Thymus (tissue), 11 donors: ENCODE results near the gene JDP2. TPM values are rescaled to one million over a fixed set of nuclear protein-coding genes. Genes with fewer than 3 reads are reported as not detected.
A peak's percentile ranks its signal among the peaks of the same experiment; 100 is the strongest.

ENCODE experiments used
- DNase-seq, 9 donors: peaks; one replicate each; pipeline ENCODE4 v3.0.0-alpha.2; 2013; ENCODE audit warnings: low spot score in 9 of 9, low read depth in 6 of 9, missing footprints in 1 of 9
- H3K27ac ChIP-seq, 2 donors: one replicate each; pipeline ENCODE4 v1.5.1; 2013; ENCODE audit warnings: control low read depth in 1 of 2, low read depth in 1 of 2, low read length in 1 of 2, mild to moderate bottlenecking in 1 of 2, moderate library complexity in 1 of 2
- H3K27me3 ChIP-seq, 2 donors: one replicate each; pipeline ENCODE4 v1.5.1; 2013; ENCODE audit warnings: low read length in 1 of 2; ENCODE audit not compliant: control insufficient read depth in 2 of 2, insufficient read depth in 1 of 2
- H3K36me3 ChIP-seq, 2 donors: one replicate each; pipeline ENCODE4 v1.5.1; 2013; ENCODE audit warnings: low read length in 1 of 2, mild to moderate bottlenecking in 1 of 2, moderate library complexity in 1 of 2; ENCODE audit not compliant: control insufficient read depth in 2 of 2, insufficient read depth in 2 of 2
- H3K4me1 ChIP-seq, 2 donors: one replicate each; pipeline ENCODE4 v1.5.1; 2013; ENCODE audit warnings: low read length in 2 of 2; ENCODE audit not compliant: control insufficient read depth in 2 of 2, insufficient read depth in 2 of 2
- H3K4me3 ChIP-seq, 2 donors: one replicate each; pipeline ENCODE4 v1.5.1; 2013; ENCODE audit warnings: low read length in 2 of 2, control low read depth in 1 of 2, mild to moderate bottlenecking in 1 of 2
- H3K9me3 ChIP-seq, 2 donors: one replicate each; pipeline ENCODE4 v1.5.1; 2013; ENCODE audit warnings: low read length in 1 of 2, mild to moderate bottlenecking in 1 of 2; ENCODE audit not compliant: control insufficient read depth in 2 of 2, insufficient read depth in 1 of 2
- WGBS: extraction: QIAGEN DNeasy Blood & Tissue Kit; methylation state at CpG from one replicate; pipeline ENCODE4 v1.1.7; 2013; 5-methylcytosine and 5-hydroxymethylcytosine counted together
- polyA plus RNA-seq: library from polyadenylated mRNA; stranded (reverse); fragments of 200-250 nt; gene quantifications from one replicate; pipeline ENCODE4 v1.2.3, GENCODE V29; 2013
- total RNA-seq: library from RNA; stranded (reverse); fragments of 120-200 nt; gene quantifications from one replicate; pipeline ENCODE4 v1.2.4, GENCODE V29; 2013
- donor health status: healthy.

Gene JDP2
- total and polyA plus RNA-seq, 2 donors: 4.3 to 13.4 TPM

DNA sequence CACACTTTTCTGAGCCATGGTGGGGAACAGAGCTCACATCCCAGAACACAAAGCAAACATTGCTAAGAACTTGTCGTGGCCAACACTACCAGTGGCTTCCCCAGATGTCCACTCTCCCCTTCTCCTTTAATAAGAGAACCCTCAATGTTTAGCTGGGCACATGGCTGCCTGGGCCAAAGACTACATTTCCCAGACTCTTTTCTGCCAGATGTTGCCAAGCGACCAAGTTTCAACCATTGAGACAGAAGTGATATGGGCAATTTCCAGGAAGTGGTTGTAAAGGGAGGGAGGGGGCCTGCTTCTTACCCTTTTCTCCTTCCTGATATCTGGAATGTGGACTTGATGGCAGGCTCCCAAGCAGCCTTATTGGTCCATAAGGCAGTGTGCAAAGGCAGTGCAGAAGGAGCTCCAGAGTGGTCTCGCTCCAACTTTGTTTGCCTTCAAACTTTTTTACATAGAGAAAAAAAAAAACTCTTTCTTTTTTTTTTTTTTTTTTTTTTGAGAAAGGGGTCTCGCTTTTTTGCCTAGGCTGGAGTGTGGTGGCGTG lies 24.9 kb upstream of the JDP2 start:
- Histone ChIP-seq H3K4me3 (no peak overlapping the region), H3K4me1 (peaks cover 0 to 10% of the 10 kb centered on the region in 2 donors), H3K27ac (no peak overlapping the region), H3K36me3 (no peaks in the 10 kb centered on the region), H3K9me3 (peaks cover 0 to 2% of the 10 kb centered on the region in 2 donors), H3K27me3 (no peaks in the 10 kb centered on the region)
- 98% methylated on average over 5 of the region's 5 CpGs for WGBS
- no peak for DNase-seq

DNA sequence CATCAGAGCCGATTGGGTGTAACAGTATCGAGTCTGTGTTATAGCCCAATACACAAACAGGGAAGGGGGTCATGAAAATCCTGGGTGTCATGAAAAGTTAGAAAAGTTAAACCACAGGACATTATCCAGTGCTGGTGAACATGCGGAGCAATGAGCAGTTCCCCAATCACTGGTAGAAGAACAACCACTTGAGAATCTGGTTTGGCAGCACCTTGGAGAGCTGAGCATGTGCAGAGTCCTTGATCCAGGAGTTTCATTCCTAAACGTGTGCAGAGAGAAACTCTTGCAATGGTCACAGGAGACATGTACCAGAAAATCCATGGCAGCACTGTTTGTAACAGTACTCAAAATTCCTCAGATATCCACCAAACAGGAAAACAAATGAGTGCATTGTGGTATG lies 23.0 kb upstream of the JDP2 start:
- H3K36me3 ChIP-seq: no peaks in the 10 kb centered on the region
- no peak for DNase-seq
- no peaks in the 10 kb centered on the region for H3K27me3 ChIP-seq
- H3K4me1 ChIP-seq: peaks cover 0 to 10% of the 10 kb centered on the region in 2 donors
- no peak overlapping the region for H3K4me3 ChIP-seq
- H3K27ac ChIP-seq: no peak overlapping the region
- 98% methylated on average over 4 of the region's 4 CpGs for WGBS
- H3K9me3 ChIP-seq: peaks cover 0 to 2% of the 10 kb centered on the region in 2 donors

DNA sequence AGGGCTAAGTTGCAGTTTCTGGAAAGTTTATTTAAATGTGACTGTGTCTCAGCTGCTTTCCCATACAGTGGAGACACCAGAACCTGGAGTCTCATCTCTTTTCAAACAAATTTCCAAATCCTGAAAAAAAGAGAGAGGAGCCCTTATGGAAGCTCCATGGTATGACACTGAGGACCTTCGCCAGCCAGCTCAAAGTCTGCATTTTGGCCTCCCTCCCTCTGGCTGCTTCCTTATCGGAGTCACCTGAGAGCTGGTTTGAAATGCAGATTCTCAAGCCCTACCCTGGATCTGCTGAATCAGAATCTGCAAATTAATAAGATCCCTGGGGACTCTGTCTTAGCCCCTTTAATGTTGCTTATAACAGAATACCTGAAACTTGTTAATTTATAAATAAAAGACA lies 21.7 kb upstream of the JDP2 start:
- no peaks in the 10 kb centered on the region for H3K27me3 ChIP-seq
- no peak for DNase-seq
- peaks cover 0 to 2% of the 10 kb centered on the region in 2 donors for H3K9me3 ChIP-seq
- WGBS: 99% methylated on average over 2 of the region's 2 CpGs
- H3K36me3 ChIP-seq: no peaks in the 10 kb centered on the region
- no peaks in the 10 kb centered on the region for H3K4me1 ChIP-seq
- no peak overlapping the region for H3K4me3 ChIP-seq
- no peak overlapping the region for H3K27ac ChIP-seq

DNA sequence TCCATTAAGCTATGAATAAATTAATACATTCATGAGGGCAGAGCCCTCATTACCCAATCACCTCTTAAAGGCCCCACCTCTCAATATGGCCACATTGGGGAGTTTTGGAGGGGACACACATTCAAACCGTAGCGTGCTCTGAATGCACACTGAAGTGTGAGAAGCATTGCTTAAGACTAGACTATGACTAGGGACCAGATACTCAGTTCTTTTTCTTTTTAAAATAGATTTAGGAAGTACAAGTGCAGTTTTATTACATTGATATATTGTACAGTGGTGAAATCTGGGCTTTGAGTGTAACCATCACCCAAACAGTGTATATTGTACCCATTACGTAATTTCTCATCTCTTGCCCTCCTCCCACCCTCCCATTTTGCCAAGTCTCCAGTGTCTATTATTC lies 21.0 kb upstream of the JDP2 start:
- H3K9me3 ChIP-seq: peaks cover 0 to 2% of the 10 kb centered on the region in 2 donors
- no peaks in the 10 kb centered on the region for H3K27me3 ChIP-seq
- no peaks in the 10 kb centered on the region for H3K36me3 ChIP-seq
- DNase-seq: no peak
- WGBS: 97% methylated on average over 3 of the region's 3 CpGs
- H3K4me3 ChIP-seq: no peak overlapping the region
- no peaks in the 10 kb centered on the region for H3K4me1 ChIP-seq
- no peak overlapping the region for H3K27ac ChIP-seq

DNA sequence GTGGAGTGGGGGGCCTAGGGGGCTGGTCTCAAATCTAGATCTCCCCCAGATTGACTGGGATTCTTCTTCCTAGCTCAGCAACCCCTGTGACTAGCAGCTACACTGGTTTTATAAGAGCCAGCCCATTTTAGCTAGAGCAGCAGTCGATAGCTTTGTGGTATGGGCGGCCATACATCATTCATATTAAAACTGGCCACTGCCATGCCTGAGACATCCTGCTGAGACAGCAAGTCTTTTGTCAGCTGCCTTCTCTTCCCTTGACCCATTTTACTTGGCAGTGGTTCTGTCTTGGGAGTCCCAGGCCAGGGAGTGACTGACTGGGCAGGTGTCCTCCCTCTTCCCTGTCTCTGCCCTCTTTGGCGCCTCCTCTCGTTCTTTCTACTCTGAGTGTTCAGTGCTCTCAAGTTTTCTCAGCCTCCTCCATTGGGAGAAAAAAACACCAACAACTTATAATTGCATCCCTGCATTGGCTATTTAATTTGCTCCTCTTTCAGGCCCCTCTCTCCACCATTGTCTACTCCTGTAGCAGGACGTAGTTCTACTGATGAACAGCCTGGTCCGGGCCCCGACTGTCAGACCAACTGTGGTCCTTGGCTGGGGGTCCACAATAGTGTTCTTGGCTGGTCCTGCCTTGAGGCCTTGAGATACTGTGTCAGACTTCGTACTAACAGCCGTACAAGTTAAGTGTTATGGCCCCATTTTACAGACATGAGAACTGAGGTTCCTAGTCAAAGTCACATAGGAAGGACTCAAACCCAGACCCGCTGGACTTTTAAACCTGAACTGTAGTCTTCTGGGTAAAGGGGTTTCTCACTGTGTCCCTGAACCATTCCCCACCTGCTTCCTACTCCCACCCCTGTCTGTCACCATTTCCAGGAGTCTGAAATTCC lies 18.3 kb upstream of the JDP2 start:
- Histone ChIP-seq H3K9me3 (no peaks in the 10 kb centered on the region), H3K4me1 (no peaks in the 10 kb centered on the region), H3K27ac (no peak overlapping the region), H3K36me3 (no peaks in the 10 kb centered on the region), H3K4me3 (no peak overlapping the region), H3K27me3 (no peaks in the 10 kb centered on the region)
- DNase-seq: no peak
- WGBS: 96% methylated on average over 10 of the region's 10 CpGs

DNA sequence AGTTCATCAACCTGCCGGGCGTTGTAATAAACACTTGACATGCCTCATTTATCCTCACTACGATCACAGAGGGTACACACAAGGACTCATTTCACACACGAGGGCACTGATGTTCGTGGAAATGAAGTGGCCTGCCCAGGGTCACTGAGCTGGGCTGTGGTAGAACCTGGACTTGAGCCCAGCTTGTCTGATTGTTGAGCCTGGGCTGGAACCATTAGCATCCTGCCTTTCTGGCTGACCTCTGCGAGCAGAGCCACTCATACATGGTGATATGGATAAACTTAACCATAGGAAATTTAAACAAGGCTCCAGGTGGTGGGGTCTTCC lies 16.6 kb upstream of the JDP2 start:
- WGBS: 93% methylated on average over 6 of the region's 6 CpGs

DNA sequence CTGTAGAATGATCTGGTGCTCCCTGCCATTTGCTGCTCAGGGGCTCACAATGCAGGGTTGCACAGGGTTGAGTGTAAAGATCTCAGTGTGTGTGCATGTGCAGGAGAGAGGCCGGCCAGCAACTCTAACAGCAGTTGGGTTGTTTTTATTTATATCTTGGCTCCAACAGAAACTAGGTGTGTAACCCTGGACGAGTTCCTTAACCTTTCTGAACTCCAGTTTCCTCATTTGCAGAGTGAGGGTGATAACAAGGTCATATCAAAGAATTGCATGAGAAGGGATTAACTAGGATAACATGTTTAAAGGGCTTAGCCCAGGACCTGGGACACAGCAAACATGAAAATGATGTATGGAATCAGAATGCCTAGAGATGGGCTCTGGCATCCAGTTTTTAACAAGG lies 14.8 kb upstream of the JDP2 start:
- no peak overlapping the region for H3K4me3 ChIP-seq

More for the DNA sequence above, 16.6 kb upstream of the JDP2 start:
- Histone ChIP-seq H3K27ac (no peak overlapping the region), H3K27me3 (no peaks in the 10 kb centered on the region), H3K36me3 (no peaks in the 10 kb centered on the region), H3K4me3 (no peak overlapping the region), H3K4me1 (no peaks in the 10 kb centered on the region), H3K9me3 (no peaks in the 10 kb centered on the region)
- no peak for DNase-seq

DNA sequence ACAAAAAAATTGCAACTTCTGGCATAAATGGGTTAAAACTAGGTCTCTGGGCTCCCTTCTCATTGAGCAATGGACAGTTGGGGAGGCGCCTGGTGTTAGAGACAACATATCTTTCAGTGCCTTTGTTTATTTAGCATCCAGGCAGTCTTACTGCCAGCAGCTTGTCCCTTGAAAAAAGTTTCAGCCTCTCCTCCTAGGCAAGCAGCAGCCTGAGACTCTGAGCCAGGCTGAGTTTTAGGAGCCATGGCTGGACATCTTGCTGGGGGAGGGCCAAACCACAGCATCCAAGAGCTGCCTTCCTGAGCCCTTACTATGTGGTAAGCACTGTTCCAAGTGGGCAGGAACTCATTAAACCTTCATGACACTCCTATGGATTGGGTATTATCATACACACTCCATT lies 10.1 kb upstream of the JDP2 start:
- WGBS: 98% methylated on average over 1 of the region's 1 CpG
- Histone ChIP-seq H3K4me1 (peaks cover 5 to 7% of the 10 kb centered on the region in 2 donors), H3K27me3 (no peaks in the 10 kb centered on the region), H3K36me3 (no peaks in the 10 kb centered on the region), H3K27ac (no peak overlapping the region), H3K9me3 (no peaks in the 10 kb centered on the region), H3K4me3 (no peak overlapping the region)
- DNase-seq: no peak

More for the DNA sequence above, 14.8 kb upstream of the JDP2 start:
- no peak for DNase-seq
- Histone ChIP-seq H3K27me3 (no peaks in the 10 kb centered on the region), H3K4me1 (no peaks in the 10 kb centered on the region), H3K27ac (no peak overlapping the region), H3K36me3 (no peaks in the 10 kb centered on the region), H3K9me3 (no peaks in the 10 kb centered on the region)
- 94% methylated on average over 2 of the region's 2 CpGs for WGBS

DNA sequence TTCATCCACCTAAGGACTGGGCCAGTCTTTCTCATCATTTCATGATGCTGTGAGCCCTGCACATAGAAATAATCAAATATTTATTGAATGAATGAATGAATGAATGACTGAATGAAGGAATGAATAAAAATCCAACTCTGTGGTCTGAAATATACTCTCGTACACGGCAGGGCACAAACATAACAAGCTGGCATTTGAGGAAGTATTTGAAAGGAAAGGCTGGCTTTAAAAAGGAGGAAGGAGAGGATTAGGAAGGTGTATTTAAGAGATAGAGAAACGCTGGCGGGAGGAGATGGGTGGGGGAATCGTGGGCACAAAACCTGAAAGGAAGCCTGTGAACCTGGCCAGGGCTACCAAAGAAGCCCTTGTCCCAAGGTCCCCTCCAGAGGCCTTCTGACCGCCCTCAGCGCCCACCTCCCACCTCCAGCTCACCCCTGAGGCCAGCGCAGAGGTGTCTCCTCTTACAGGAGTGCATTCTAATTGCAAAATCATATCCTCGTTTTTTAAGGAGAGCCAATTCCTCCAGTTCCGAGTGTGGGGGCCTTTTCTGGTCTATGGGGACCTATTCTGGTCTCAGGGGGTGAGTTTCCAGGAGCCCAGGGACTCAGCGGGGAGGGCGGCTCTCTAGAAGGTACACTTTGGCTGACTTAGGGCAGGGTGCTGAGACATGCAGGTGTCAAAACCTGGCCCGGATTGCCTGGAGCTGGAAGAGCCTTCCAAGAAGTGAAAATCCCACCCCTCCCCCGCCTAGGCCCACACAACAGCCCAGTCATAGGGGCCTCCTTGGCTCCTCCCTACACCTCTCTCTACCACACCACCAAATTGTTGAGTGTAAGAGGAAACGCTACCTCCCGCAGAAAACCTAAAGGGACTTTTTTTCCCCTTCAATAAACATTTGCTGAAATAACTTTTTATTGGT lies 8.7 kb upstream of the JDP2 start:
- no peaks in the 10 kb centered on the region for H3K9me3 ChIP-seq
- no peak overlapping the region for H3K27ac ChIP-seq
- 13% methylated on average over 16 of the region's 16 CpGs for WGBS
- DNase-seq: peak; percentile 37 to 84 (median 65)
- no peaks in the 10 kb centered on the region for H3K27me3 ChIP-seq
- H3K4me1 ChIP-seq: peaks cover 5 to 7% of the 10 kb centered on the region in 2 donors
- H3K36me3 ChIP-seq: no peaks in the 10 kb centered on the region
- no peak overlapping the region for H3K4me3 ChIP-seq
